Endothelial cell of umbilical vein (primary cell): Measurements from ENCODE around the gene UNC5B. TPM values are rescaled to one million over a fixed set of nuclear protein-coding genes. Genes with fewer than 3 reads are reported as not detected.

Source experiments
- BruUV-seq: library from RNA; stranded (reverse); fragments of 400-500 nt; replicated peaks from 2 replicates; lab custom pipeline; 2021; lab: Mats Ljungman, UMichigan
- CTCF ChIA-PET: fragments of 300-600, 350-600 bp; sonication (Branson Sonifier 250); formaldehyde crosslinking; loops from one replicate; lab custom pipeline; 2021; ENCODE audit warnings: antibody characterized with exemption, inconsistent platforms; lab: Charles Lee
- POLR2A ChIA-PET: fragments of 300-600, 350-600 bp; sonication (Branson Sonifier 250); formaldehyde crosslinking; loops from one replicate; lab custom pipeline; 2021; ENCODE audit warnings: antibody characterized with exemption, inconsistent platforms; lab: Charles Lee
- DNase-seq: peaks from one replicate; pipeline ENCODE4 v3.0.0-alpha.2; 2011; ENCODE audit warnings: low read depth, low spot score
- FAIRE-seq: peaks from 2 replicates; lab custom pipeline; 2011; peaks lifted over from hg19 to GRCh38; lab: Jason Lieb, UNC
- H2AFZ ChIP-seq: 2 replicates; pipeline ENCODE4 v1.6.0; 2012; ENCODE audit warnings: low read depth, low read length, control low read depth, inconsistent platforms
- H3K27ac ChIP-seq: 2 replicates; pipeline ENCODE4 v1.5.1; 2011; ENCODE audit warnings: low read depth, mild to moderate bottlenecking, control low read depth, low read length, moderate library complexity; ENCODE audit not compliant: insufficient read depth
- H3K27me3 ChIP-seq, 2 experiments: 2 replicates each; pipeline versions ENCODE4 v1.6.0 to v1.6.1; 2011; ENCODE audit warnings: low read length in 2 of 2, mixed read lengths in 1 of 2; ENCODE audit not compliant: control insufficient read depth in 2 of 2, insufficient read depth in 2 of 2
- H3K36me3 ChIP-seq, 2 experiments: 2 replicates in 1 of 2; 3 replicates in 1 of 2; pipeline ENCODE4 v1.5.1; 2011; ENCODE audit warnings: low read length in 2 of 2, mild to moderate bottlenecking in 1 of 2, moderate library complexity in 1 of 2; ENCODE audit not compliant: control insufficient read depth in 2 of 2, insufficient read depth in 2 of 2; ENCODE audit errors: extremely low read depth in 1 of 2
- H3K4me1 ChIP-seq: 3 replicates; pipeline ENCODE4 v1.5.1; 2011; ENCODE audit warnings: mild to moderate bottlenecking, low read length; ENCODE audit not compliant: control insufficient read depth, insufficient read depth; ENCODE audit errors: extremely low read depth
- H3K4me2 ChIP-seq: 2 replicates; pipeline ENCODE4 v1.6.1; 2011; ENCODE audit warnings: low read length, control low read depth, mixed read lengths; ENCODE audit not compliant: insufficient read depth
- H3K4me3 ChIP-seq, 3 experiments: fragments of 200-600 bp in 1 of 3; sonication (generic), shearing (Covaris generic) in 1 of 3; replicated peaks in 1 of 3; 2 replicates each; pipeline ENCODE4 v1.5.1; 2011 to 2016; ENCODE audit warnings: control low read depth in 3 of 3, low read length in 3 of 3, mild to moderate bottlenecking in 2 of 3, inconsistent platforms in 1 of 3, low read depth in 1 of 3, moderate library complexity in 1 of 3; ENCODE audit not compliant: insufficient read depth in 1 of 3
- H3K79me2 ChIP-seq: 2 replicates; pipeline ENCODE4 v1.6.0; 2012; ENCODE audit warnings: low read length, inconsistent platforms; ENCODE audit not compliant: control insufficient read depth, insufficient read depth
- H3K9ac ChIP-seq: replicated peaks from 2 replicates; pipeline ENCODE3; 2011; ENCODE audit warnings: low read length, control low read depth; ENCODE audit not compliant: insufficient read depth; ENCODE audit errors: extremely low read depth
- H3K9me1 ChIP-seq: replicated peaks from 3 replicates; pipeline ENCODE4 v1.6.0; 2011; ENCODE audit warnings: mild to moderate bottlenecking, low read length; ENCODE audit not compliant: control insufficient read depth, insufficient read depth; ENCODE audit errors: extremely low read depth
- H3K9me3 ChIP-seq: replicated peaks from 2 replicates; pipeline ENCODE4 v1.5.1; 2012; ENCODE audit warnings: low read length, inconsistent platforms; ENCODE audit not compliant: control insufficient read depth, insufficient read depth
- H4K20me1 ChIP-seq: replicated peaks from 2 replicates; pipeline ENCODE3; 2011; ENCODE audit warnings: mild to moderate bottlenecking, low read length; ENCODE audit not compliant: control insufficient read depth, insufficient read depth; ENCODE audit errors: extremely low read depth
- FOS ChIP-seq: IDR thresholded peaks from 2 replicates; pipeline ENCODE4 v1.6.1; 2011; ENCODE audit warnings: mild to moderate bottlenecking, low read length, moderate library complexity, borderline replicate concordance; ENCODE audit not compliant: insufficient read depth
- GATA2 ChIP-seq: IDR thresholded peaks from 2 replicates; pipeline ENCODE4 v1.7.0; 2011; ENCODE audit warnings: low read depth, mild to moderate bottlenecking, moderate library complexity, mixed read lengths, low read length; ENCODE audit not compliant: insufficient read length, insufficient read depth
- JUN ChIP-seq: IDR thresholded peaks from 2 replicates; pipeline ENCODE4 v1.6.1; 2011; ENCODE audit warnings: borderline replicate concordance, low read depth; ENCODE audit not compliant: insufficient read length, insufficient read depth
- MYC ChIP-seq: IDR thresholded peaks from one replicate; pipeline ENCODE4 v1.6.1; 2011; ENCODE audit warnings: mild to moderate bottlenecking, low read depth, low read length
- POLR2A ChIP-seq: IDR thresholded peaks from 2 replicates; pipeline ENCODE4 v1.6.1; 2012; ENCODE audit warnings: low read depth, mild to moderate bottlenecking, control low read depth, low read length
- POLR2AphosphoS5 ChIP-seq: IDR thresholded peaks from 2 replicates; pipeline ENCODE4 v1.6.1; 2012; ENCODE audit warnings: low read depth, mild to moderate bottlenecking, control low read depth, low read length, moderate library complexity; ENCODE audit not compliant: insufficient read depth
- dilution Hi-C: fragments of 300-500 bp; cut with MboI; formaldehyde crosslinking; loops from one replicate; pipeline ENCODE4 v1.15.0; 2019; ENCODE audit warnings: low sequenced_read_pairs; ENCODE audit not compliant: extremely low pct_ligation_motif_present
- intact Hi-C: fragments of 100-400 bp; cut with micrococcal nuclease; formaldehyde crosslinking; loops from one replicate; pipeline ENCODE4 v1.10.0; 2022
- polyA plus RNA-seq, 4 experiments: library from polyadenylated mRNA; depleted of rRNA in 3 of 4; stranded (reverse) in 3 of 4; unstranded in 1 of 4; fragments of >200 nt; gene quantifications; 2 replicates each; pipeline versions ENCODE4 v1.2.1 to v1.2.3, GENCODE V29; 2011 to 2012; ENCODE audit warnings: missing spikeins in 1 of 4
- total RNA-seq: library from RNA; stranded (reverse); gene quantifications from 2 replicates; pipeline ENCODE4 v1.2.3, GENCODE V29; 2021
- TF ChIP-seq, protein P1 (sequence below): IDR thresholded peaks from 2 replicates; pipeline ENCODE4 v1.6.1; 2011; ENCODE audit not compliant: insufficient read depth, insufficient read length

UNC5B gene
- total and polyA plus RNA-seq, 2 donors (not counting 3 experiments of a cell fraction or from before 2014, with no cell fraction given) = 0.39 to 2.5 TPM

DNA sequence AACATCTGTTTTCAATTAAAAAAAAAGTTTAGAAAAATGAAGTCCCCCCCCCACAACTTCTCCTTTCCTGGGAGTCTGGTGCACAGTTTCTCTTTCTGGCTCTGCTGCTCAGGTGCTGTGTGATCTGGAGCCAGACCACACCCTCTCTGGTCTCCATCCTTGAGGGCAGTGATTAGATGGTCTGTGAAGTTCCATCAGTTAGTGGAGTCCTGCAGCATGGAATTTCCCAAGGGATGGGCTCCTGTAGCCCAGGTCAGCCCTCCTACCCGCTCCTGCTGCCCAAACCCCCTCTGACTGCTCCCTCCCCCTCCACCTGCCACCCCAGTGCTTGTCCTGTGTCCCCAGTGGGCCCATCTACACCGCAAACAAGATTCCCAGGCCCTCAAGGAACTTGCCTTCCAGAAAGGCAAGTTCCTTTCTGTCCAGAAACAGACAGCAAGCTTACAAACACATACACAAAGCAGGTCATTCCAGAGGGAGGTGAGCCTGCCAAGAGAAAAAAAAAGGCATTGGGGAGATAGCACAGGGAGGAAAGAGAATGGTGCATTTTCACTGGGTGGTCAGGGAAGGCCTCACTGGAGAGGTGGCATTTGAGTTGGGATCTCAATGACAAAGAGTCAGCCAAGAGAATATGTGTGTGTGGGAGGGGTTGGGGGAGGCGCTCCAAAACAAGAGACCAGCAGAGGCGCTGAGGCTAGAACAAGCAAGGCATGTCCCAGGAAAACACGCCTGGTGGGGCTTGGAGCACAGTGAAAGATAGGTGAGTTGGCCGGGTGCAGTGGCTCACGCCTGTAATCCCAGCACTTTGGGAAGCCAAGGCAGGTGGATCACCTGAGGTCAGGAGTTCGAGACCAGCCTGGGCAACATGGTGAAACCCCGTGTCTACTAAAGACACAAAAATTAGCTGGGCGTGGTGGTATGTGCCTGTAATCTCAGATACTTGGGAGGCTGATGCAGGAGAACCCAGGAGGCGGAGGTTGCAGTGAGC, 57.2 kb downstream of the UNC5B start:
- BruUV-seq = no TSS peak
- Histone ChIP-seq H3K27ac (no peak overlapping the region), H3K9me1 (no peaks in the 10 kb centered on the region), H4K20me1 (no peaks in the 10 kb centered on the region), H3K79me2 (no peaks in the 10 kb centered on the region), H3K4me3 (no peak overlapping the region), H3K9ac (no peak overlapping the region), H3K4me2 (no peak overlapping the region), H3K9me3 (no peaks in the 10 kb centered on the region), H2AFZ (no peak overlapping the region), H3K4me1 (peaks cover 19% of the 10 kb centered on the region), H3K27me3 (no peaks in the 10 kb centered on the region), H3K36me3 (no peaks in the 10 kb centered on the region)
- ChIA-PET CTCF (interaction anchor here (0.5 to 3.9 kb wide), 38 partner anchors 9 to 375 kb away, joined by 3 to 97 read pairs (median 5); partner anchors contain the start of gene UNC5B), POLR2A (interaction anchor here (0.5 to 0.9 kb wide), 2 partner anchors 10 to 761 kb away, joined by 3 to 7 read pairs; no protein-coding TSS in a partner anchor)
- DNase-seq = no peak
- no peak for FAIRE-seq
- intact Hi-C loops = loop anchor here (1.0 to 5.0 kb wide), 3 partner anchors 16 to 342 kb away; no protein-coding TSS in a partner anchor
- TF ChIP-seq MYC (no peak), GATA2 (no peak), POLR2A (no peak), POLR2AphosphoS5 (no peak), JUN (no peak), FOS (no peak)
- TF ChIP-seq, protein P1, sequence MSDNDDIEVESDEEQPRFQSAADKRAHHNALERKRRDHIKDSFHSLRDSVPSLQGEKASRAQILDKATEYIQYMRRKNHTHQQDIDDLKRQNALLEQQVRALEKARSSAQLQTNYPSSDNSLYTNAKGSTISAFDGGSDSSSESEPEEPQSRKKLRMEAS = no peak
- dilution Hi-C loops = no loop called here
